GM19395 (cell line): Measurements from ENCODE around the gene PIP4K2A.
"Not testable (repeated sequence)": the region's sequence is repeated elsewhere in the genome, so short reads cannot be mapped to it uniquely, and the experiment has no call there.

Experiments
- ATAC-seq: cut with Tn5 transposase; IDR thresholded peaks from one replicate; pipeline ENCODE4 v1.9.1; 2021; ENCODE audit warnings: mild to moderate bottlenecking, moderate library complexity; ENCODE audit not compliant: unreplicated experiment

Gene PIP4K2A

DNA sequence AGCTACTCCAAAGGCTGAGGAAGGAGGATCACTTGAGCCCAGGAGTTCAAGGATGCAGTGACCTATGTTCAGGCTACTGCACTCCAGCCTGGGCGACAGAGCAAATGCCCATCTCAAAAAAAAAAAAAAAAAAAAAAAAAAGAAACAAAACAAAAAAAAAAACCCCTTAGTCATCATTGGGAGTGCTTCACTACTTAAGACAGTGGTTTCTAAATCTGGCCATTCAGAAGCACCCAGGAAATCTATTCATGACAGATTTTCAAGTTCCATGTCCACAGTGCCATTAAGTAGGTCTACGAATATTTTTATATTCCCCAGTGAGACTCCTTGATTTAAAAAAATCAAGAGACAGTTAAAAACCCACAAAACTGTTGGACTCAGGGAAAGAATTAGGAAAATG is 182.9 kb downstream of the PIP4K2A start:
- ATAC-seq, result no peak

GRCh38 chr10:22531008-22531407 is 183.4 kb downstream of the PIP4K2A start:
- ATAC-seq, result no peak

DNA sequence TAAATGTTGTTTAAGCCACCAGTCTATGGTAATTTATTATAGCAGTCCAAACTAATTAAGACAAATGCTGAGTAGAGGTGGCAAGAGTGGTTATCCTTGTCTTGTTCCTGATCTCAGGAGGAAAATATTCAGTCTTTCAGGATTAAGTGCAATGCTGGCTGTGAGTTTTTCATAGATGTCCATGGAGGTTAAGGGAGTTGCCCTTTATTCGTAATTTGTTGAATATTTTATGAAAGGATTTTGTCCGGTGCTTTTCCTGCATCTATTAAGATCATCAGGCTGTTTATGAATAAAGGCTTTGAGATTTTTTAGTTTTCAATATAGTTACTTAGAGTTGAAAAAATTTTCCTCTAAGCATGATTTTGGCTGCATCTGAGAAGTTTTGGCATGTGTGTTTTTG is 186.9 kb downstream of the PIP4K2A start:
- no peak for ATAC-seq

GRCh38 chr10:22524333-22524732 is 190.0 kb downstream of the PIP4K2A start:
- not testable (repeated sequence) for ATAC-seq

DNA sequence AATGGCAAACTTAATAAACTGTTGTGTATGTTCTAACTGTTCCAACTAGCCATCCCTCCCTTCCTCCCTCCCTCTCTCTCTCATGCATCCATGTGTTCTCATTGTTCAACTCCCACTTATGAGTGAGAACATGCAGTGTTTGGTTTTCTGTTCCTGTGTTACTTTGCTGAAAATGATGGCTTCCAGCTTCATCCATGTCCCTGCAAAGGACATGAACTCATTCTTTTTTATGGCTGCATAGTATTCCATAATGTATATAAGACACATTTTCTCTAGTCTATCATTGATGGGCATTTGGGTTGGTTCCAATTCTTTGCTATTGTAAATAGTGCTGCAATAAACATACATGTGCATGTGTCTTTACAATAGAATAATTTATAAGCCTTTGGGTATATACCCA is 193.7 kb downstream of the PIP4K2A start:
- ATAC-seq, result not testable (repeated sequence)

DNA sequence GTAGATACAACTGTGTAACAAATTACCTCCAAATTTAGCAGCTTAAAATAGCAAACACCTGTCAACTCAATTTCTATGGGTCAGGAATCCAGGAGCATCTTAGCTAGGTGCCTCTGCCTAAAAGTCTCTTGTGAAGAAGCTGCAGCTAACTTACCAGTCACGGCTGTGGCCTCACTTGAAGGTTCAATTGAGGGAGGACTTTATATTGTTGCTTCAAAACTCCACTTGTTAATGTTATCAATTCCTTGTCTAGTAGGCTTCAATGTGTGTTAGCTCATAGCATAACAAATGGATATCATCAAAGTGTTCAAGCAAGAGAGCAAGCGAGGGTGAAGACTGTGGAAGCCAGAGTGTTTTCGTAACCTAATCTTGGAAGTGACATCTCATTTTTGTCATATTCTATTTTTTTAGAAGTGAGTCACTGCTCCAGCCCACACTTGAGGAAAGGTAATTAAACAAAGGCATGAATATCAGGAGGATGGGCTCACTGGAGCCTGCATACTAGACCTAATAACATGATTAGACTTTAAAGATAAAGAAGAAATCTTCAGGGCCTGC is 196.1 kb downstream of the PIP4K2A start:
- no peak for ATAC-seq

- no peak for ATAC-seq
Measured at GRCh38 chr10:22515009-22515408, 199.4 kb downstream of the PIP4K2A start.

- ATAC-seq, result not testable (repeated sequence)
Measured at GRCh38 chr10:22514414-22514758, 200.0 kb downstream of the PIP4K2A start.

- not testable (repeated sequence) for ATAC-seq
Measured at GRCh38 chr10:22513483-22514413, 200.6 kb downstream of the PIP4K2A start.

- not testable (repeated sequence) for ATAC-seq
Measured at GRCh38 chr10:22512015-22512414, 202.4 kb downstream of the PIP4K2A start.

DNA sequence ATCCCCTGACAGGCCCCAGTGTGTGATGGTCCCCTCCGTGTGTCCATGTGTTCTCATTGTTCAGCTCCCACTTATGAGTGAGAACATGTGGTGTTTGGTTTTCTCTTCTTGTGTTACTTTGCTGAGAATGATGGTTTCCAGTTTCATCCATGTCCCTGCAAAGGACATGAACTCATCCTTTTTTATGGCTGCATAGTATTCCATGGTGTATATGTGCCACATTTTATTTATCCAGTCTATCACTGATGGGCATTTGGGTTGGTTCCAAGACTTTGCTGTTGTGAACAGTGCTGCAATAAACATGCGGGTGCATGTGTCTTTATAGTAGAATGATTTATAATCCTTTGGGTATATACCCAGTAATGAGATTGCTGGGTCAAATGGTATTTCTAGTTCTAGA is 206.2 kb downstream of the PIP4K2A start:
- ATAC-seq, result not testable (repeated sequence)

- peak; percentile 62 for ATAC-seq
Measured at GRCh38 chr10:22505911-22506685, 208.3 kb downstream of the PIP4K2A start.

DNA sequence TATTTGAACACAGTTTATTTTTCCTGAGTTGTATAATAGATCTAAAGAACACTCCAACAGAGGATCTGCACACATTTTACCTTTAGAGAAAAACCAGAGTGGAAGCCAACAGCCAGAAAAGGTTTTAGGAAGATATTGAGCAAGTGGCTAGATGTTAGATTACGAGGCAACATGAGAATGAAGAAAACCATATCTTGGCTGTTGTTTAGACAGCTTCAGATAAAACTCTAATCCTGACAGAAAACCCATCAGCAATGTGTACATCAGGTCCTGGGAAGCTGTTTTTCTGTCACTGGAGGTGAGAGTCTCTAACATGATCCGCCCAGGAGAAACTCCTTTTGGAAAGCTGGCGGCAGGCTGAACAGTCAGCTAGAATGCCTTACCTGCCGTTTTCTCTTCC is 209.6 kb downstream of the PIP4K2A start:
- no peak for ATAC-seq

GRCh38 chr10:22503315-22504088 is 210.9 kb downstream of the PIP4K2A start:
- ATAC-seq, result no peak

DNA sequence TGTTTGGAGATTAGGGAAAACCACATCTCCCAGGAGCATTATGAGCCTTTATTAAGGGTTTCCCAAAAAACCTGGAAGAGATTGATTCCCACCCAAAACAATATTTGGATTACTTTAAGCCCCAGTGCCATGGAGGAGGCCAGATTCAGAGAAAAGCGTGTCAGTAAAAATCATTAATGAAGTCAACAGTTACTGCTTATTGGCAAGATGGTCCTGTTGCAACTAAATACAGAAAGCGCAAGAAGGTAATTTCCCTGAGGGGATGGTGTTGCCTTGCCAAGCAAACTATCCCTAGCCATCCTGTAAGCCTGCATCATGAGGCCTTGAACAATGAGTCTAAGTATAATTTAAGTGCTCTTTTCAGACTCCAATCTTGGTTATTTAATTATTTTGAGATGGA is 212.5 kb downstream of the PIP4K2A start:
- no peak for ATAC-seq

GRCh38 chr10:22501413-22501812 is 213.0 kb downstream of the PIP4K2A start:
- no peak for ATAC-seq

DNA sequence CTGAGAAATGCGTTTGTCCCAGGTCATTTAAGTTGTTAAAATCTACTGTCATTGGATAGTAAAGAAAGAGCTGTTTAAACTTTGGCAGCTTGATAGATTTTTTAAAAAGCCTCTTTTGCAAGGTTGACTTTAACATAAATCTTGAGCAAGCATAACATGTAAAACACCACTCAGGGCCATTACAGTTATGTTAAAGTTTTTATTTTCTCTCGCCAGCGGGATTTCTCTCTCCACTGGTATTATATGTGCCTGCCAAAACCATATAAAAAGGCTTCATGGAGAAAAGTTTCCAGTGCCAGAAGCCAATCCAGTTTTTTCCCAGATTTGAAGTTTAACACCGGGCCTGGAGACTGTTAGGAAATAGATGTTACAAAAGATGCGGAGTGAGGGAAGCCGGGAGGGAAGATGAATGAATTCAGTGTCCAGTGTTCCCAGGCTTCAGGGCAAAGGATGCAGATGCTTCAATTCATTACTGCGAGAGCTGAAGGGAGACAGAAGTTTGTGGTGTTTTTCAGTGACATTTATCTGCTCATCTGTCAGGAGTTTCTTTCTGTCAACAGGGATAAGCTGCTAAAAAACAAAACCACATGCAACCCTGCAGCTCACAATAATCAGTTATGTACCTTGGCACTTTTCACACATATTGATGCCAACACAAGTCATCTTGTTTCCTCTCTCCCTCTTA is 213.6 kb downstream of the PIP4K2A start:
- ATAC-seq, result no peak

DNA sequence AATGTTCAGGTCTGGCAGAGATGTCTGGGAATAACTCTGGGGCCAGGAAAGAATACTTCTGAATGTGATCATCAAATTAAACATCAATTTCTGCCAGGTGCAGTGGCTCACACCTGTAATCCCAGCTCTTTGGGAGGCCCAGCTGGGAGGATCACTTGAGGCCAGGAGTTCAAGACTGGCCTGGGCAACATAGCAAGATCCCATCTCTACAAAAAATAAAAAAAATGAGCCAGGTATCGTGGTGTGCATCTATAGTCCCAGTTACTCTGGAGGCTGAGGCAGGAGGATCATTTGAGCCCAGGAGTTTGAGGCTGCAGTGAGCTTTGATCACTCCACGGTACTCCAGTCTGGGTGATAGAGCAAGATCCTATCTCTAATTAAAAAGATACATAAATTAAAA is 214.4 kb downstream of the PIP4K2A start:
- not testable (repeated sequence) for ATAC-seq

- no peak for ATAC-seq
Measured at GRCh38 chr10:22495396-22495795, 219.0 kb downstream of the PIP4K2A start.

GRCh38 chr10:22494007-22494406 is 220.4 kb downstream of the PIP4K2A start:
- no peak for ATAC-seq
